ENCODE data around the gene ADAMTS12. TPM values are rescaled to one million over a fixed set of nuclear protein-coding genes. Genes with fewer than 3 reads are reported as not detected.
"Not testable (repeated sequence)": the region's sequence is repeated elsewhere in the genome, so short reads cannot be mapped to it uniquely, and the experiment has no call there.

The ADAMTS12 gene
- total RNA-seq, 1 donor from 2014 or later, result 1.7 TPM

DNA sequence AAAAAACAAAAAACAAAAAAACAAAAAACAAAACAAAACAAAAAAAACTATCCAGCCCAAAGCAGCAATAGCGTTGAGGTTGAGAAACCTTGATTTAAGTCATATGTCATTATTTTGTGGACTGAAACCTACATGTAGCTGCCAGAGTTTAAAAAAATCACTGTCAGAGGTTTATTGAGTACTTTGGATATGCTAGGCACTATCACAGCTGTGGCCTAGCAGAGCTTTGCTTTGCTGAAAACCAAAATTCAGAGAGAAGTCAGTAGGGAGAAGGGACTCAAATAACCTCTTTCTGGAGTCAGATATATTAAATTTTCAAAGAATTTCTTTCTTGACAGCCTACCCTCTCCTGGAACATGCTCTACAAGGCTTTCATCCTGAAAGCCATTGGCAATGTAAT, 299.5 kb downstream of the ADAMTS12 start:
- no peak for DNase-seq (ENCODE audit: low spot score)

DNA sequence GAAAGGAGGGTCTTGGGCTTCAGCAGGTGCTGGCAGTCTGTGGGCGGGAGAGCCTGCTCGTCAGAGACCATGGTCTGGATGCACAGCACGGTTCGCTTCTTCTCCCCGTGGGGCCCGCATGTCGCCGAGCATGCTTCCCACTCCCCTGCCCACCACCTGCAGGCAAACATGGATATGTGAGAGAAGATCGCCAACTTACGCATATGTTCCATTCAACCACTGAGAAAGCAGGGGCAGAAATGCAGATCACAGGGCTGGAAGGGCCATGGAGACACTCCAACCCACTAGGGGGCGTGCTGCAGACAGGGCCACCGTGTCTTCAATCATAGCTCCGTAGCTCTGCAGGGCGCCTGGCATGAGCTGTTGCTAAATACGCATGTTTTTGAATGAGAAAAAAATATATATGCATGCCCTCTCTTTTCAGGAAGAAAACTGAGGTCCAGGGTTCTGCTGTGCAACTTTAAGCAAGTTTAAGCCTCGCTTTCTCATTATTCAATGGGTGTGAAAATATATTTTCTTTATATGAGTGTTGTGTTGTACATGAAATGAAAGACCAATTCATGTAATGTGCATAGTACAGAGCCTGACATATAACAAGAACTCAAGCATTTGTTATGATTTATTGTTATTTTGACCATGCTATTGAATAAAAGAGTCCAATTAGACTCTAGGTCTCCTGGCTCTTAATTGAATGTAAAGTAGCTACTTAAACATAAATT, 303.0 kb downstream of the ADAMTS12 start:
- DNase-seq (ENCODE audit: low spot score), result no peak

DNA sequence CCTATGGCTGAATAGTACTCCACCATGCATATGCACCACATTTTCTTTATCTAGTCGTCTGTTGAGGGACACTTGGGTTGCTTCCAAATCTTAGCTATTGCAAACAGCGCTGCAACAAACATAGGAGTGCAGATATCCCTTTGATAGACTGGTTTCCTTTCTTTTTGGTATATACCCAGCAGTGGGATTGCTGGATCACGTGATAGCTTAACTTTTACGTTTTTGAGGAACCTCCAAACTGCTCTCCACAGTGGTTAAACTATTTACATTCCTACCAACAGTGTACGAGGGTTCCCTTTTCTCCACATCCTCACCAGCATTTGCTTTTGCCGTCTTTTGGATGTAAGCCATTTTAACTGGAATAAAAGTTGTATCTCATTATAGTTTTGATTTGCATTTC, 308.5 kb downstream of the ADAMTS12 start:
- DNase-seq (ENCODE audit: low spot score), result no peak

DNA sequence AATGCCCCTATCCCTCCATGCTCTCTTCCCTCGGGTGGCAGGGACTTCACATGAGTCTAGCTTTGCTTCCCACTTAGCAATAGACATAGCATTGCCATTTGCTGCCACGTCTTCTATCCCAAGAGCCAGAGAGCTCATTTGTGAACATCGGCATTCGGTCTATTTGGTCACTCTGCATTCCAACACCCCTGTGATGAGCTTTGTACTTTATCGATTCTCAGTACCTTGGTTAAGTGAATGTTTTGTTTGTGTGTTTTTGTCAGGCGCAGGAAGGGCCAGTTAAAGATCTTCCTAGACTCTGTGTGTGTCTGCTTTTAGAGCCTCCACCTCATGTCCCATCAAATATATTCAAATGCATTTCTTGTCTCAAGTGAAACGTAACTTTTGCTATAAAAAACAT, 309.4 kb downstream of the ADAMTS12 start:
- DNase-seq (ENCODE audit: low spot score), result no peak

DNA sequence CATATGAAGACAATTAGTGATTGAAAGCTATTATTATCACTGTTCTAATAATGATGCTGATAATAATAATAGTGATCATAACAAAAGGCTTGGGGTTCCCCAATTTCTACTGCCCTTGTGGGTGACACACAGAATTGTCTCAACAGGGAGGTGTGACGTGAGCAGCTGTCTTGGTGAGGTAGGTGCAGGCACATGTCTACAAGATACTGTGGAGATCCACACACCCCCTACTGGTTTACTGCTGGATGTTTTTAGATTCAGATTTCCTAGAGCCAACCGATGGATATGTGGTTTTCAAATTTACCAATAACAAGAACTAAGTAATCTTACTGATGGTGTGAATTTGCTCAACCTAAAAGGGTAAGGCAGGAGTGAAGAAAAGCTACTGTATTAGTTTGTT, 312.0 kb downstream of the ADAMTS12 start:
- no peak for DNase-seq (ENCODE audit: low spot score)

DNA sequence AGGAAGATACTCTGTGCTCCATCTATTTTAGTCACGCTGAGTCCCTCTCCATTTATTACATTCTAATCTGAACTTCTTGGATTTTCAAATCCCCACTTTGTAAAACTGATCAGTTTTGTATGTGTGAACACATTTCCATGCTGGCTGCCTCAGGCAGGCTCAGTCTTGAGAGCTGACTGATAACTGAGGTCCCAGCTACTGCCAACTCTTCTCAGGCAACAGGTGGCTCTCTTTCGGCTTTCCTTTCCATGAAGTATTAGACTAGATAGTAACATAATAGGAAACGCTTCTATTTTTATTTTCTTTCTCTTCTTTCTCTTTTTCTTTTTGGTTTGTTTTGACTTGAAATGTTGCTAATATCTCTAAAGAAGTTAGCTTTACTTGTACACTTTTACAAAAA, 312.6 kb downstream of the ADAMTS12 start:
- DNase-seq (ENCODE audit: low spot score), result no peak

DNA sequence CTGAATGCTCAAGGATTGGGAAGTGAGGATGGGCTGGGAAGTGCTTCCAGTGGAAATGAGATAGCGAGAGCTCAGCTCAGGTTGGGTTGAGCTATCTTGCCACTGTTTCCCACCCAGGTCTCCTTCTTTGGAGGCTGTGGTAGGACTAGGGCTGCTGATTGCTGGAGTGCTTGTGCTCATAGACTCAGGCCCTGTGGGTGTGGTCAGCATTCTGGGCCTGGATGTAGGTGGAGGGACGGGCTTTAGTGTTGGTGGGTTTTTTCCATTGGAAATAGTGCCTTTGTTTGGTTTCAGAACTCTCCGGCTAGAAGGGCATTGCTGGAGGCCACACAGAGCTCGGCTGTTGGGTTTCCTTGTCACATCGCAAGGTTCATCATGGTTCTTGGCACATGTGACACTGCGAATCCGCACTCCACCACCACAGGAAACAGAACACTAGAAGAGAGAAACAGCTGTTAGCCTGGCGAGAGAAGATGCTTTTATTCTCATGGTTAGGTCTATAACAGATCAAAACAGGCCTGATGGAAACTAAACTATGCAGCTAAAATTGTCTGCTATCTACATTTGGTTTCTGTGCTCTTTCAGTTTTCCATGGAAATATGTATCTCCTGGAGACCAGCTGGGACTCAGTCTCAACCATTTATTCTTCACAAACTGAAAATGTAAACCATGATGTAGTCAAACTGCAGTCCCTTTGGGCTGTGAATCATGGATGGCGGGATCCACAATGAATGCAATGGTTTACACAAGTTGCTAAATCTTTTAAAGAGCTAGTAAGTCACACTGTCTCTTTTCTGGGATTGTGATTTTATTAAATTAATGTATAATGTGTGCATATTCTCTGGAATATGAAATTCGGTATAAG, 314.8 kb downstream of the ADAMTS12 start:
- no peak for DNase-seq (ENCODE audit: low spot score)

DNA sequence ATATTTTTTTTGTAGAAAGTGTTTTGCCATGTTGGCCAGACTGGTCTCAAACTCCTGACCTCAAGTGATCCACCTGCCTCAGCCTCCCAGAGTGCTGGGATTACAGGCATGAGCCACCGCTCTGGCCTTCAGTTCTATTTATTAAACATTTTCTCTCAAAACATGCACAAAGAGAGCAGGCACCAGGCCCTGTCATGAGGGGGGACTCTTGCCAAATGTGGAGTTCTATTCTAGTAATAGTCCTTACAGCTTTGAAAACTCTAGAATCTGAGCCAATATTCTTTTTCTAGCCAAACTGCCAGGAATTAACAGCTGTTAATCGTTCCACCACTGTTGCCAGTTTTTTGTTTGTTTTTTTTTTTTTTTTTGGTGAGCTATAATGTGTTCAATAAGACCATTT, 326.5 kb downstream of the ADAMTS12 start:
- no peak for DNase-seq (ENCODE audit: low spot score)

DNA sequence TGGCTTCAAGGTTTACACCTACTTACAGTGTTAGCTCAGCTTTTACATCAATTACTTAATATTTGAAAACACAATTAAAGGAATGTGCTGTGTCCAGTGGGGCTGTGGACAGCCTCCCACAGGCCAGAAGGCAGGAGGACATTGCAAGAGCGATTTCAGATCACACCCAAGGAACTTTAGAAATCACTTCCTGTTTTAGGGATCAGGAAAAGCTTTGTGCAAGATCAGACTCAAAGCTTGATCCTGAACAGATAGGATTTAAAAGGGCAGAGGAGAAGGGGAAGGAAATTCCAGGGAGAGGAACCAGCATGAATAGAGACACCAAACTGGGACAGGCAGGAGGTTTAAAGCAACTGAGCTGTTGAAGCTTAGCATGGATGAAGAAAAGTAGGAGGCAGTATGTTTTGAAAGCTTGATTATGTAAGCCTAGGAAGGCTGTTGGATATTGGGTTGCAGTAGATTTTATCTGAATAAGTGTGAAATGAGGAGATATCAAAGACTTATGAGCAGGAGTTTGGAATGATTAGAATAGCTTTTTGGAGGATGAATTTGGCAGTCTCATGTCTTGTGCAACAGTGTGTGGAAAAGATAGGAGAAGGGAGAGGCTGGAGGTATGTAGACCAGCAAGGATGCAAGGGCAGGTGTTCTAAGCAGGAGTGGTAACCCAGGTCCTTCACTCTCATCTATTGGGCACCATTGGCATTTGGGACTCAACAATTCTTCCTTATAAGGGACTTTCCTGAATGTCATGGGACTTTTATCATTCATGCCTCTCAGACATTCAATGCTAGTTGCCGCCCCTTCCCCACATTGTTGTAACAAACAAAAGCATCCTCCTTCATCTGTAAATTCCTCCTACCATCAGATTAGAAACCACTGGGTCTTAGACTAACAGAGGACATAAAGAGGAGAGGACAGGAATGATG, 327.5 kb downstream of the ADAMTS12 start:
- DNase-seq (ENCODE audit: low spot score), result no peak

DNA sequence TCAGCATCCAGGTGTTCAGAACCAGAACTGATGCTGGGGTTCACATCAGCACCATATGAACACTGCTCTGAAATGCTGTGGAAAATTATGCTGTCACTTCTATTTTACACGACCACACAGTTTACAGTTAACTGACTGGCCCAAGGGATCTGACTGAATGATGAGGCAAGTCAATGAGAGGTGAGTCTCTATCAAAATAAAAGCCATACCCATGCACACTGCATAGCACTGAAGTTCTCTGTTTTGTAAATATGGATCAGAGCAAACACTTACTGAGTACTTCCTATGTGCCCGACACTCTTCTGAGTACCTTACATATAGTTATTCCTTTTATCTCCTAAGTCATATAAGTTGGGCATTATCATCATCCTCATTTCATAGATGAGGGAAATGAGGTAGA, 328.3 kb downstream of the ADAMTS12 start:
- DNase-seq (ENCODE audit: low spot score), result no peak

DNA sequence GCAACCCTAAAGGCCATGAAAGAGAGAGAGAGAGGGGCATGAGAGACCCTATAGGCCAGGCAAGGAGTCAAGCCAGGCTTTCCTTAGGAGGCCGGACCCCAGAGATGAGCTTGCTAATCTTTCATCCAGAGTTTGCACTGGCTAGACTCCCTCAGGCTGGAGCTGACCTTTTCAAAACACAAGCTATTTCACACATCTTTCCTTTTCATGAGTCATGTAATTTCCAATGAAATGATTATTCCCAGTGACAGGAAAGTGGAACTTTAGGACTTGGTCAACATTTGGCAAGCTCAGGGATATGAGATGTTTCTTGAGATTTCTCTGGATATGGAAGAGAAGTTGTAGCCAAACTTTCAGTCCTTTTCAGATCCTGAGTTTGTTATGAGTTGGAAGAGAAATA, 333.3 kb downstream of the ADAMTS12 start:
- DNase-seq (ENCODE audit: low spot score), result no peak

DNA sequence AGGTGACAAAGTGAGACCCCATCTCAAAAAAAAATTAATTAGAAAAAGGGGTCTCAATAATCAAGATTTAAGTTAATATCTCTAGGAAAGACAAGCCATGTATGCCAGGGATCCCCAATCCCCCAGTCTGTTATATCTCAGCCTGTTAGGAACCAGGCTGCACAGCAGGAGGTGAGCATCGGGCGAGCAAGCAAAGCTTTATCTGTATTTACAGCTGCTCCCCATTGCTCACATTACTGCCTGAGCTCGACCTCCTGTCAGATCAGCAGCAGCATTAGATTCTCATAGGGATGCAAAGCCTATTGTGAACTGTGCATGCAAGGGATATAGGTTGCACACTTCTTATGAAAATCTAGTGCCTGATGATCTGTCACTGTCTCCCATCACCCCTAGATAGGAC, 334.2 kb downstream of the ADAMTS12 start:
- no peak for DNase-seq (ENCODE audit: low spot score)

DNA sequence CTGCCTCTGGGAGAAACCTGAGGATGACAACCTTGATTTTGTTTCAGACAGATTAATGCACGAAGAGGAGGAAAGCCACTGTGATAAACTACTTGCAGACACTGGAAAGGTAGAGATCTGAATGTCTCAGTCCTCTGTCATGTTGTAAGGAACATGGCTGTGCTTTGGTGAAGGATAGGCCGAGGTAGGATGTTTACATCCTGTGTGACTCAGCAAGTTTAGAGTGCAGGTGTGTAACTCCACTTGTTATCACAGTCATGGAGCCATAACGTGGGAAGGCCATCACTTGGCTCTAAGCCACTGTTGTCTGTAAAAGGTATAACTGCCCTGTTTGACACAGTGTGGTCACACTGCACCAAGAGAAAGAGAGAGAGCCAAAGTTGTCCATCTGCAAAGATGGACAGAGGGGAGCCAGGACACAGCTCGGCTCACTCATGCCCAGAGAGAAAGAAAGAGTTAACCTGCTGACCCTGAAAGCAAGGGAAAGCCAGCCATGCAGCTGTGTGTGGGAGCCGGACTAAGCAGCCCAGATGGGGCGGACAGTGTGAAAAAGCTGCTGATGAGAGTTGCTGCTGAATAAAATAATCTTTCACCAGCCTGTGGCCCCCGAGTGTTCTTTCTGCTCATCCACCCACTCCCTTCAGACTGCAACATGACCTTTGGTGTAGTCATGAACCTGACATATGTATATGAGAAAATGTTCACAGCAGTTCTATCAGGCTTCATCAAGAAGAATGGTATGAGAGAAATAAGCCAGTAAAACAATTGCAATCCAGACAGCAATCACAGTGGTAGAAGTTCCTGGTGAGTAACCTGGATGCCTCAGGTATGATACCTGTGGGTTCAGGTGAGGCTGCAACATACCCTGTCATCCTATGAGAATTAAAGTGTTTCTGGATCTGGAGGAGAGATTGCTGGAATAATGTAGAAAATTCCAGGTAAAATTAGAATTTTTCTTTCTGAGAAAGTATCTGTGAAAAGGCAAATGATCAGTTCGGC, 335.2 kb downstream of the ADAMTS12 start:
- no peak for DNase-seq (ENCODE audit: low spot score)

DNA sequence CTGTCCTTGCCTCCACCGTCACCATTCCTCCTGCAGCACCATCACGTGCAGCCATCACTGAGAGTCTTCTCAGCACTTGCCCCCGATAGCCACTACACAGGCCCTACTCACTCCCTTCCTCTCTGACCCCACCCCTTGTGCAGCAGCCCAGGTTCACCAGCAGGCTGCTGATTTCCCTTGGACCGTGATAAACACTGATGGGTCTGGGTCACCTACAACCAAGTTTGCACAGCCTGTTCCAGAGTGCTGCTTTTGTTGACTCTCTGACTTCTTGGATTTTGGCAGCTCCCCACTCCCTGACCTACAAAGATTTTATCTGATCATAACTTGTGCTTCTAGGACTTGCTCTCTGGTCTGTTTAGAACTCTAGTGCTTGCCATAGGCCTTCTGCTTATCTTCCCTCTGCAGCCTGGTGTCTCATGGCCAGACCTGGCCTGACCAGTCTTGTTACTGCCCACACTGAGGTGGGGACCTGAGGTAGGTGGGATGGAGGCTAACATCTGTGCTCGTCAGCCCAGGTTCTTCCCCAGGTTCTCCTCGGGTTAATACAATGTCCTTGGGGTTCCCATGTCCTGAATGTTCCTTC, 341.7 kb downstream of the ADAMTS12 start:
- DNase-seq (ENCODE audit: low spot score), result no peak

DNA sequence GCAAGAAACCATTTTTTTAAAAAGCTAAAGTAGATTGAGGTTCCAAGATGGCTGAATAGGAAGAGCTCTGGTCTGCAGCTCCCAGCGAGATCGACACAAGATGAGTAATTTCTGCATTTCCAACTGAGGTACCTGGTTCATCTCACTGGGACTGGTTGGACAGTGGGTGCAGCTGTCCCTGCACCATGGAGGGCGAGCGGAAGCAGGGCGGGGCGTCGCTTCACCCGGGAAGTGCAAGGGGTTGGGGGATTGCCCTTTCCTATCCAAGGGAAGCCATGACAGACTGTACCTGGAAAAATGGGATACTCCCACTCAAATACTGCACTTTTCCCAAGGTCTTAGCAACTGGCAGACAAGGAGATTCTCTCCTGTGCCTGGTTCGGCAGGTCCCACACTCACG, 352.0 kb downstream of the ADAMTS12 start:
- not testable (repeated sequence) for DNase-seq (ENCODE audit: low spot score)

DNA sequence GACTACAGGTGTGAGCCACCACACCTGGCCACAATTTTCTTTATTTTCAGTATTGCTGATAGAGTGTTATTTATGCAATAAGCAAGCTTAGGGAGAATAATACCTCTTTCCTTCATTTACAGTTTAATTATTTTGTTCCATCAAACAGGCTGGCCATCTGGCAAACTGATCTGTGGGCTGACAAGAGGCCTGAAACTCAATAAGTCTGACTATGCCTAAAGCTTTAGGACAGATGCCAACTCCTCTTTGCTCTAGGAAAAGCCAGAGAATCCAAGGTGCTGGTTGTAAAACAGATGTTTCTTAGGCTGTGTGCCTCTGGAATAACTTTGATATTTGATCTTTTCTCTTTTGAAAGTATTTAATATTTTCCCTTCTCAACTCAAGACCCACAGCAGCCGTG, 352.6 kb downstream of the ADAMTS12 start:
- no peak for DNase-seq (ENCODE audit: low spot score)

DNA sequence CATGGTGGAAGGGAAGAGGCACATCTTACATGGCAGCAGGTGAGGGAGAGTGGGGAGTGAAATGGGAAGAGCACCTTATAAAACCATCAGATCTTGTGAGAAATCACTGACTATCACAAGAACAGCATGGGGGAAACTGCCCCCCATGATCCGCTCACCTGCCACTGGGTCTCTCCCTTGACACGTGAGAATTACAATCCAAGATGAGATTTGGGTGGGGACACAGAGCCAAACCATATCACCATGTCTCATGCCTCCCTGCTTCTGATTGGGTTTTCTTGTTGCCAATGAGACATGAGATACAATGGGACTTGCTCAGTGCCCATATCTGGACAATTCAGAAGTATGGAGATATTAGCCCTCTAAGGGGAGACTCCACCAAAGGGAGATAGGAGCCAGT, 353.6 kb downstream of the ADAMTS12 start:
- DNase-seq (ENCODE audit: low spot score), result no peak

DNA sequence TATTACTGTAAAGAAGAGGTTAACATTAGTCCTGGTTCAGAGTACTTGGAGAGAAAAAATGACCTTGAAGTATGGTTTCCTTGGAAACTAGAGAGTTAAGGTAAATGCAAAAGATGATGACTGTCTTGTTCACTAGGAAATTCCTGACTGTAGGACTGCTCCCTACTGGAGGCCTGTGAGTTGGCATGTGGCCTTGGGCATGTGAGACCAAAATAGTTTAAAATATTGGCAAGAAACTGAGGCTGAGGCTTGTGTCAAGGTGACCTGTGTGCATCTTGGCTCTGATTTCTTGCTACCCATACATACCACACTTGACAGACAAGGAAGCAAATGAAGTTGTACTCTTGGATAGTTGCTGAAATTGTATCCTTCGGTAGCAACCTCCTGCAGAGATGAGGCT, 354.6 kb downstream of the ADAMTS12 start:
- DNase-seq (ENCODE audit: low spot score), result no peak

DNA sequence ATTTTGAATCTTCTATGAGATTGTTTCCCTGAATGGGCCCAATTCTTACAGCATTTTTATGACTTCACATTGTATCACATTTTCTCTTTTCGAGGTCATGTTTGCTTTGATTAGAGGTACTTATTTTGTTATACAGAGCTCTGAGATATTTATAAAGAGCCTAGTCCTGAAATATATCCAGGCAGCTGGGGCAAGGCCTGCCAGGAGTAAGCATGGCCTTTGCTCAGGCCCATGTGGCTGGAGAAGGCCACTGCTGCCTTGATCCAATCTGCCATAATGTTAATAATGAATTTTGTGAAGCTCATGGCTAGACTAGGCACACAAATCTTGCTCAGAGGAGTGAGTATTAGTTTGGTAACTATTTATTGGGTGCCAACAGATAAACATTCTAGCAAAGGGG, 355.0 kb downstream of the ADAMTS12 start:
- no peak for DNase-seq (ENCODE audit: low spot score)

DNA sequence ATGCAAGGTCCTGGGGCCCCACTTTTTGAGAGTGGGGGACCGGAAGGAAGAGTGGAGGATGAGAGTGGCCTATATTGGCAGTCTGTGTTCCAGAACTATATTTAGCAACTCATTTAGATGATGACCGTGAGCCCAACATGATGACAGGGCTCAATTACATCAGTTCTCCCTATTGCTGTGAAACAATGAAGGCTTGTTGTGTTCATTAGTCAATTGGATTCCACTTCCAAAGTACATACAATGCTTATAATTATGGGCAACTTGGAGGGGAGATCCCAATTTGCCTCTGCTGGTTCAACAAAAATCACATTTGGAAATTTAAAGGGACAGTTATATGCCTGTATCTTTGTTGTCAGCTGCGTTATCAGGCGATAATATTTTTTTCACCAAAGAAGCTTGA, 360.0 kb downstream of the ADAMTS12 start:
- DNase-seq (ENCODE audit: low spot score), result no peak

DNA sequence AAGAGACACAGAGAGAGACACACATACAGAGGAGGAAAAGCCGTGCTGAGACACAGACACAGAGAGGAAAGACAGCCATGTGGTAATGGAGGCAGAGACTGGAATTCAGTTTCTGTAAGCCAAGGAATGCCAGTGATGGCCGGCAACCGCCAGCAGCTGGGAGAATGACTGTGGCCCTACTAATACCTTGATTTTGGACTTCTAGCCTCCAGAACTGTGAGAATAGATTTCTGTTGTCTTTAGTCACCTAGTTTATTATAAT, 360.8 kb downstream of the ADAMTS12 start:
- DNase-seq (ENCODE audit: low spot score), result no peak
